T-helper 2 cell treated with Interferon-gamma antibody and Interleukin-4, amounts not matched to agents 100 ng/mL and 5 ng/mL, for 36 hours (primary cell): ENCODE data around the gene FDX1. TPM values are rescaled to one million over a fixed set of nuclear protein-coding genes. Genes with fewer than 3 reads are reported as not detected.
"Not testable (repeated sequence)": the region's sequence is repeated elsewhere in the genome, so short reads cannot be mapped to it uniquely, and the experiment has no call there.

Experiments
- intact Hi-C: fragments of 100-400 bp; cut with micrococcal nuclease; formaldehyde crosslinking; loops from one replicate; pipeline ENCODE4 v1.15.1; 2023
- total RNA-seq: library from RNA; stranded (reverse); gene quantifications from 2 replicates; pipeline ENCODE4 v1.2.3, GENCODE V29; 2022

FDX1 gene
- total RNA-seq, result 12.2 and 12.4 TPM in 2 replicates

DNA sequence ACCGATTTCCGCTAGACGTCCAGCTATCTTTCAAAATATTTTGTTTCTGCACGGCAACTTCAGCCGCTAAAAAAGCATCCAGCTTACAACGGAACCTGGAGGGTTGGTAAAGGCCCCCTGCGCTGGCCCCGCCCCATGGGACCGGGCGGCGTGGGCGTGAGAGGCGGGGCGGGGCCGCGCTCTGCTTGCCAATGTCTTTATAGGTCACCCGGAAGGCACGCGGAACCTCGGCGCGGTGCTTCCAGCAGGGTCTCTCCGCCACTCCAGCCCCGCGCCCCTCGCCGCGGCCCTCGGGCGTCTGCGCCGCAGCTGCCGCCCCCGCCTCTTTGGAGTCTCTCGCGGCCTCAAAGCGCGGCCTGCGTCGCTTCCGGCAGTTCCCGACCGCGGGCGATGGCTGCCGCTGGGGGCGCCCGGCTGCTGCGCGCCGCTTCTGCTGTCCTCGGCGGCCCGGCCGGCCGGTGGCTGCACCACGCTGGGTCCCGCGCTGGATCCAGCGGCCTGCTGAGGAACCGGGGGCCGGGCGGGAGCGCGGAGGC is at the start of gene FDX1:
TSS of gene FDX1 (plus strand) at position 218 of the 536 bp plus-strand sequence. CDS start at position 391, 173 bp downstream.
- intact Hi-C loops, result loop anchor here (1.0 to 10.0 kb wide), 7 partner anchors 134 to 1173 kb away; partner anchors contain the start of genes SIK2 and ZC3H12C

DNA sequence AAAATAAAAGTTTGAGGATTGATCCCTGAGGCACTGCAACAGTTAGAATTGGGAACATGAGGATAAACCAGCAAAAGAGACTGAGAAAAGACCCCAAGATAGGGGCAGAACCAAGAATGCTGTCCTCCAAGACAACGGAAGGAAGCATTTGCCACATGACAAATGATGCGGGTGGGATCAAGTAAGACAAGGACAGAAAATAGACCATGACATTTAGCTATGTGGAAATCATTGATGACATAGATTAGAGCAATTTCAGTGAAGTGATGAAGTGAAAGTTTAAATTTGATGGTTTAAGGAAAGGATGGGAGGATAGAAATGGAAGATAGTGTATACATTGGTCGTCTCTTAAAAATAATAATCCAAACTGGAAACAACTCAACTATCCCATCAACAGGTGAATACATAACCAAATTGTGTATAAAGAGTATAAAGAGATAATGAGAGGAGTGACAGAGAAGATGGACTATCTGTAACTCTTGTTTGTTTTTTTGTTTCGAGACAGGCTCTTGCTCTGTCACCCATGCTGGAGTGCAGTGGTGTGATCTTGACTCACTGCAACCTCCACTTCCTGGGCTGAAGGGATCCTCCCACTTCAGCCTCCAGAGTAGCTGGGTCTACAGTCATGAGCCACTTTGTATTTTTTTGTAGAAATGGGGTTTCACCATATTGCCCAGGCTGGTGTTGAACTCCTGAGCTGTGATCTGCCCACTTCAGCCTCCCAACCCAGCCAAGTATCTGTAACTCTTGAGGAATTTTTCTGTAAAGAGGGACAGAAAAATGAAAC is 48.7 kb upstream of the FDX1 start:
- intact Hi-C loops, result no loop called here

- intact Hi-C loops, result not testable (repeated sequence)
Observed at GRCh38 chr11:110388231-110388630, 41.5 kb upstream of the FDX1 start.

GRCh38 chr11:110389965-110390364 is 39.8 kb upstream of the FDX1 start:
- intact Hi-C loops, result no loop called here

DNA sequence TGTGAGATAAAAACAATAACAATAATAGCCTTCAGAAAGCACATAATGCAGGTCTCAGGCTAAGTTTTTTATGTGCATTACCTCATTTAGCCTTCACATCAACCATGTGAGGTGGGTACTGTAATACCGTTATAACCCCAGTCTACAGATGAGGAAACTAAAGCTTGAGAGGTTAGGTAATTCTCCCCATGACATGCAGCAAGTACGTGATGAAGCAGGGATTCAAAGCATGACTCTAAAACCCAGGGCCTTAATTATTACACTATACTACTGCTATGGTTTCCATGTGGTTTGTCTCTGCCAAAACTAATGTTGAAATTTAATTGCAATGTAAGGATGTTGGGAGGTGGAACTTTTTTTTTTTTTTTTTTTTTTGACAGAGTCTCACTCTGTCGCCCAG is 37.7 kb upstream of the FDX1 start:
- intact Hi-C loops, result no loop called here

- intact Hi-C loops, result not testable (repeated sequence)
Observed at GRCh38 chr11:110397668-110398286, 32.0 kb upstream of the FDX1 start.

GRCh38 chr11:110403585-110403984 is 26.2 kb upstream of the FDX1 start:
- intact Hi-C loops, result not testable (repeated sequence)

GRCh38 chr11:110405636-110406035 is 24.1 kb upstream of the FDX1 start:
- intact Hi-C loops, result not testable (repeated sequence)

DNA sequence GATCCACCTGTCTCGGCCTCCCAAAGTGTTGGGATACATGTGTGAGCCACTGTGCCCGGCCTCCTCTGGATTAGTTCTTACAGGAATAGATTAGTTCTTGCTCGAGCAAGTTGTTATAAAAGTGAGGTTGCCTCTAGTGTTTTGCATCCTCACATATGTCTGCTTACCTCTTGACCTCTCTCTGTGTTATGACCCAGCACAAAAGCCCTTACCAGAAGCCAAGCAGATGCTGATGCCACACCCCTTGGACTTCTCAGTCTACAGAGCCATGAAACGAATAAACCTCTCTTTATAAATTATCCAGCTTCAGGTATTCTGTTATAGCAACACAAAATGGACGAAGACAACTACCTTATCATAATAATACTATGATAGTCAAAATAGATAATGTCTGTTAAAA is 22.4 kb upstream of the FDX1 start:
- intact Hi-C loops, result no loop called here

DNA sequence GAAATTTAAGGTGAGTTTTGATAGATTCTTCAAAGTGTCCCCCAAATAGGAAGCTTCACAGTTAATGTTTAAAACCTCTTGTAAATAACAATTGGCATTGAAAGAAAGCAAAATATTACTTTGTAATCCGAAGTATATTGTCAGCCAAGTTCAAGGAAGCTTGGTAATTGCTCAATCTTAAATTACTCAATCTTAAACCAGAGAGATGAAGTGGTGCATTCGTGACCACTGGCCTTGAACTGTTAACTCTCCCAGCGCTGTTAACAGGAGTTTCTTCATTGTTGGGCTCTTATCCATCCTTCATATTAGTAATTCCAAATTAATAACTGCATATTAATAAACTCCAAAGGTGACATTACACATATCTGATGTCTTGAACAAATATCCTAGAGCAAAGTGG is 20.6 kb upstream of the FDX1 start:
- intact Hi-C loops, result no loop called here

DNA sequence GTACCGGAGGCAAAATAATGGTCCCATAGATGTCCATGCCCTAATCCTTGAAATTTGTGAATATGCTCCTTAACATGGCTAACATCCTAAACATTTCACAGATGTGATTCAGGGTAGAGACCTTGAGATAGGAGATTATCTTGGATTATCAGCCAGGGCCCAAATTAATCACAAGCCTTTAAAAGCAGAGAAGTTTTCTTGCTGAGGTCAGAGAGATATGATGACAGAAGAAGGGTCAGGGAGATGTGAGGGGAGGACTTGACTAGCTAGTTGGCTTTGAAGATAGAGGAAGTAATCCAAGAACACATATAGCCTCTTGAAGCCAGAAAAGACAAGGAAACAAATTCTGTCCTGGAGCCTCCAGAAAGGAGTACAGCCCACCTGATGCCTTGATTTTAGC is 19.1 kb upstream of the FDX1 start:
- intact Hi-C loops, result no loop called here

- intact Hi-C loops, result no loop called here
Observed at GRCh38 chr11:110415081-110415480, 14.7 kb upstream of the FDX1 start.

DNA sequence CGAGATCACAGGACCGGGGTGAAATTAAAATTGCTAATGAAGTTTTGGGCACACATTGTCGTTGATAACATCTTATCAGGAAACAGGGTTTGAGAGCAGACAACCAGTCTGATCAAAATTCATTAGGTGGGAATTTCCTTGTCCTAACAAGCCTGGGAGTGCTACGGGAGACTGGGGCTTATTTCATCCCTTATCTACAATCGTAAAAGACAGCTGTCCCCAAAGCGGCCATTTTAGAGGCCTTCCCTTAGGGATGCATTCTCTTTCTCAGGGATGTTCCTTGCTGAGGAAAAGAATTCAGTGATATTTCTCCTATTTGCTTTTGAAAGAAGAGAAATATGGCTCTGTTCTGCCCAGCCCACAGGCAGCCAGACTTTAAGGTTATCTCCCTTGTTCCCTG is 8.1 kb upstream of the FDX1 start:
- intact Hi-C loops, result not testable (repeated sequence)

DNA sequence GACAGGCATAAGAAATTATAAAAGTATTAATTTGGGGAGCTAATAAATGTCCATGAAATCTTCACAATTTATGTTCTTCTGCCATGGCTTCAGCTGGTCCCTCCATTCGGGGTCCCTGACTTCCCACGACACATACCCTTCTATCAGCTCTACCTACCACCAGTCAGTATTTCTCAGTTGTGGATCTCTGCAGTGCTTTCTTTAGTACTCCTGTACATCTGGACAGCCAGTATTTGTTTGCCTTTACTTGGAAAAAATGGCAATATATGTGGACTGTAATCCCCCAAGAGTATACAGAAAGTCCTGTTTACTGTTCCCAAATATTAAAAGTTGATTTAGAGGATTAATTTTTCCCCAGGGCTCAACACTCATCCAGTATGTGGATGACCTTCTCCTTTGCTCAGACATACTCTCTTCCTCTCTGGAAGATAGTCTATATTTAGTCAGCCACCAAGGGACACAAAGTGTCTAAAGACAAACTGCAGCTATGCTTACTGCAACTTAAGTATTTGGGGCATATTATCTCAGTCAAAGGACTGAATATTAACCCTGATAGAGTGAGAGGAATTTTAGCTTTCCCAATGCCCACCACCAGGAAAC is 7.3 kb upstream of the FDX1 start:
- intact Hi-C loops, result no loop called here

DNA sequence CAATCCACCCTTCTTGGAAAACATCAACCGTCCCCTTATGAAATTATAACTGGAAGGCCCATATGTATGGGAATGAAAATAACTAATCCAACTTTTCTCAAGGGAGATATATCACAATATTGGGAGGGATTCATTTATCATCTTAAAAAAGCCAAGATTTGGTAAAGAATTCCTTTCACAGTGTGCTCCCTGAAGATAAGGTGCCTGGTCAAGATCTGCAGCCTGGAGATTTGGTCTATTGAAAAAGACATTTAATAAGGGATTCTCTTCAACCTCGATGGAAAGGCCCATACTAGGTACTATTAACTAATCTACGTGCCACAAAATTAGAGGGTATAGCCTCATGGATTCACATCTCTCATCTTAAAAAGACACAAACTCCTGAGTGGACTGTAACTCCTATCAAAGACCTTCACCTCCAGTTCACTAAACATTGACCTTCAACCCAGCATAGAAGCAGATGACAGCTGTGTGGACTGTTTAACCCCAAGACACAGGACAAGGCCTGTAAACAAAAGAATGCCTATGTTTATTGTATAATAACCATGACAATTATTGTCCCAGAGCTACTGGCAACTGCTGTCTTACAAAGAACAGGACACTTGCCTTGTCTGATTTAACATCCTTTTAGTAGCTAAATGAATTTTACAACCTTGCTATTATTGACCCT is 4.8 kb upstream of the FDX1 start:
- intact Hi-C loops, result no loop called here

DNA sequence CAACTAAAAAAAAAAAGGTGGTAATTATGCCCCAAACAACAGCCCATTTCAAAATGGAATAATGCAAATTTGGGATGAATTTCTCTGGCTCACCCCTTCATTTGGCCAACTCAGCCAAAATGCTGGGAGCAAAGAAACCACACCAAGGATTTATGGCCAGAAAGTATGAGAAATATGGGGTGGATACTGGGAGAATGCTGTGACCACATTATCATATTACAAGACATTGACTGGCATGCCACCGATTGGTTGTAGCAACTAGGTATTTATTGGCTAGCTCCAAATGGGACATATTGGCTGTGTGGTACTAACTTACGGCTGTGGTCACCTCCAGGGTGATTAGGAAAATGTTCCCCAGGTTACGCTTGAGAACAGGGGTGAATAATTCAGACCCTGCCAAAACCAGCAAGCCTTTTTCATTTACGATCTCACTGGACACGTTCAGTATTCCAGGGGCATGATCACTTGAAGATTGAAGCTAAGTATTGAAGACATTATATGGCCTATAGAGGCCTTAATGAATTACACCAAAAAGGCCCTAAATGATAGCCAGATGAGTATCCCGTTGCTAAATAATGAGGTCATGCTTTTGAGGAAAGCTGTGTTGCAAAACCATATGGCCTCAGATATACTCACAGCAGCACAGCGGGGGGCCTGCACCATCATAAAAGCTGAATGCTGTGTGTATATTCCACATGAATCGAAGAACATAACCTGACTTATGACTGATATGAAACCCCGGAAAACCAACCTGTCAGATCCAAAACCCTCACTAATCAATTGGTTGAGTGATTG is 3.8 kb upstream of the FDX1 start:
- intact Hi-C loops, result no loop called here

DNA sequence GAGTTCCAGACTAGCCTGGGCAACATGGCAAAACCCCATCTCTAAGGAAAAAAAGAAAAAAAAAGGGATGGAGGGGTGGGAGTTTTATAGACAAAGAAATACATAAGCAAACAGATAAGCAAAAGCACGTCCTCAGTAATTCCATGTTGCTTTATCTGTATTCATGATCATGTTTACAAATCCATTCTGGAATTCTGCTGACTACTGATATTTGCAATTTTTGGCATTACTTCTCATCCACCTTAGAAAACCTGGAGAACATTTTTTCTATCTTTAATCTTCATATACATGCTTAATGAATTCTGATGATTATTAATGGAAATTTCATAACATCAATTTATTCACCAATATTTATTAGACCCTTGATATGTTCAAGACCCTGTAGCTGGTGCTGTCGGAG is 1.7 kb upstream of the FDX1 start:
- intact Hi-C loops, result no loop called here

GRCh38 chr11:110428956-110429730 is 605 bp upstream of the FDX1 start:
- intact Hi-C loops, result loop anchor here (1.0 kb wide), 1 partner anchor 134 kb away; no protein-coding TSS in a partner anchor

GRCh38 chr11:110430267-110431050 is 711 bp downstream of the FDX1 start:
- intact Hi-C loops, result loop anchor here (2.0 to 10.0 kb wide), 6 partner anchors 178 to 1172 kb away; partner anchors contain the start of genes SIK2 and ZC3H12C
